GM18858 (cell line): ENCODE results near the gene PDE4A.
"Not testable (repeated sequence)": the region's sequence is repeated elsewhere in the genome, so short reads cannot be mapped to it uniquely, and the experiment has no call there.

Experiments
- ATAC-seq: cut with Tn5 transposase; IDR thresholded peaks from one replicate; pipeline ENCODE4 v1.9.1; 2021; ENCODE audit not compliant: unreplicated experiment

Gene PDE4A

GRCh38 chr19:10424011-10424637 lies 3.8 kb downstream of the PDE4A start:
- ATAC-seq, result no peak

GRCh38 chr19:10427169-10427568 lies 6.8 kb downstream of the PDE4A start:
- no peak for ATAC-seq

GRCh38 chr19:10428996-10429381 lies 8.7 kb downstream of the PDE4A start:
- ATAC-seq, result no peak

GRCh38 chr19:10430505-10431253 lies 10.3 kb downstream of the PDE4A start:
- no peak for ATAC-seq

- no peak for ATAC-seq
Observed at GRCh38 chr19:10431254-10431942, 11.1 kb downstream of the PDE4A start.

GRCh38 chr19:10431943-10432735 lies 11.8 kb downstream of the PDE4A start:
- ATAC-seq, result no peak

GRCh38 chr19:10432736-10433130 lies 12.4 kb downstream of the PDE4A start:
- no peak for ATAC-seq

- ATAC-seq, result no peak
Observed at GRCh38 chr19:10433131-10433536, 12.8 kb downstream of the PDE4A start.

- no peak for ATAC-seq
Observed at GRCh38 chr19:10439588-10439987, 19.2 kb downstream of the PDE4A start.

- no peak for ATAC-seq
Observed at GRCh38 chr19:10442698-10443097, 22.4 kb downstream of the PDE4A start.

- ATAC-seq, result no peak
Observed at GRCh38 chr19:10449037-10449436, 28.7 kb downstream of the PDE4A start.

GRCh38 chr19:10450191-10450852 lies 30.0 kb downstream of the PDE4A start:
- ATAC-seq, result no peak

GRCh38 chr19:10450853-10451609 lies 30.7 kb downstream of the PDE4A start:
- ATAC-seq, result no peak

- ATAC-seq, result no peak
Observed at GRCh38 chr19:10452726-10453618, 32.6 kb downstream of the PDE4A start.

- no peak for ATAC-seq
Observed at GRCh38 chr19:10453852-10454251, 33.5 kb downstream of the PDE4A start.

GRCh38 chr19:10454267-10454666 lies 33.9 kb downstream of the PDE4A start:
- ATAC-seq, result no peak

GRCh38 chr19:10458733-10459132 lies 38.4 kb downstream of the PDE4A start:
- ATAC-seq, result not testable (repeated sequence)

- ATAC-seq, result no peak
Observed at GRCh38 chr19:10460714-10461046, 40.3 kb downstream of the PDE4A start.
